Ishikawa (cell line): ENCODE data around the gene TMOD3.

Experiments used
- CREB1 ChIP-seq: IDR thresholded peaks from 2 replicates; pipeline ENCODE4 v1.6.1; 2012; ENCODE audit warnings: low read depth
- EGR1 ChIP-seq: IDR thresholded peaks from 2 replicates; pipeline ENCODE4 v1.6.1; 2012
- EP300 ChIP-seq: IDR thresholded peaks from 2 replicates; pipeline ENCODE4 v1.6.1; 2012; ENCODE audit warnings: borderline replicate concordance
- FOXM1 ChIP-seq: IDR thresholded peaks from 2 replicates; pipeline ENCODE4 v1.6.1; 2012; ENCODE audit warnings: low read depth, borderline replicate concordance
- MAX ChIP-seq: IDR thresholded peaks from 2 replicates; pipeline ENCODE4 v1.6.1; 2012
- RAD21 ChIP-seq: IDR thresholded peaks from 2 replicates; pipeline ENCODE4 v1.6.1; 2012; ENCODE audit warnings: low read depth
- USF1 ChIP-seq: IDR thresholded peaks from 2 replicates; pipeline ENCODE4 v1.6.1; 2012
- YY1 ChIP-seq: IDR thresholded peaks from 2 replicates; pipeline ENCODE4 v1.6.1; 2012; ENCODE audit warnings: low read depth

GRCh38 chr15:51825698-51826097 is 3.8 kb upstream of the TMOD3 start:
- TF ChIP-seq MAX (no peak), USF1 (no peak), FOXM1 (no peak), YY1 (no peak), RAD21 (no peak), EP300 (no peak), EGR1 (no peak), CREB1 (no peak)
